ENCODE measurements around the gene AVPR2. TPM values are rescaled to one million over a fixed set of nuclear protein-coding genes. Genes with fewer than 3 reads are reported as not detected.

Gene AVPR2
- not detected in 3 replicates for total RNA-seq

DNA sequence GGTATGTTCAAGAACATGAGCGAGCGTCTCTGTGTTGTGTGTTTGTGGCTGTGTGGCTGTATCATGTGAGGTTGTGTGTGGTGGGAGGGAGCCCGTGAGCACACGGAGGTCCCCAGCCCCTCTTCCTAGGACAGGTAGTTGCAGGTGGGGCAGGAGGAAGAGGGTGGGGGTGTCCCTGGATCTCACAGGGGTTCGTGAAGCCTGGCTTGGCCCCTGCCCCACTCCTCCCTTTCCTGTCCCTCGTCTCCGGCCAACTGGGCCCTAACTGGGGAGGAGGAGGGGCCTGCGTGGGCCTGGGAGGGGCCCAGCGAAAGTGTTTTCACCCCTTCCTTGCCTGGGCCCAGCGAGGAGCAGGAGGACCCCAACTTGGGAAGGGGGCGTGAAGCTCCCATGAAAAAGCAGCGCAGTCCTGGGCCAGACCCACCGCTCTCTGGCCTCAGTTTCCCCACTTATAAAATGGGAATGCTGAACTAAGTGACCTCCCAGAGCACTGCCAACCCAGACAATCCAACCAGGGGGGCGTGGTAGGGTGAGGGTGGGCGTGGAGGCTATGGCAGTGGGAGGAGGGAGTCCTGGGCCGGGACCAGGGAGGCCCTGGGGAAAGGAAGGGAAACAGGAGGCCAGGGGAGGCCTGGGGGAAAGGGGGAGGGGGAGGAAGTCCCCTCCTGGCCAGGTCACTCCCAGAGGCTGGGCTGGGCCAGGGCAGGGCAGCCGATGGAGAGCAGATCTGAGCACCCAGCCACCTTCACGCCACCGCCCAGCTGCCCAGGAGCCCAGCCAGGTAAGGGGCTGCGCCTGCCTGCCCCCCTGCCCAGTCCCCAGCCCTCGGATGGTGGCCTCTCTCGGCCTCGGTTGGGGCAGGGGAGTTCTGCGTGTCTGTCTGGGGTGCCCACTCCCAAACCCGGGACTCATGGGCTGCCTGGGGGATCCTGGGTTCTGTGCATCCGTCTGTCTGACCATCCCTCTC, at the start of gene AVPR2:
AVPR2 (plus strand) TSS at position 683 of the 967 bp plus-strand sequence. CDS start 473 bp downstream, outside the sequence.
- Mint-ChIP-seq H3K9me3 (peaks cover 9% of the 10 kb centered on the region), H3K27ac (no peak within 1 kb of the TSS), H3K27me3 (ENCODE audit: low read depth) (no peaks in the 10 kb centered on the region), H3K4me1 (peaks cover 25% of the 10 kb centered on the region), H3K4me3 (no peak within 1 kb of the TSS), H3K36me3 (no peaks in the 10 kb centered on the region)
- DNase-seq (ENCODE audit: low spot score in 2 of 2, unreplicated experiment in 2 of 2), result no peak
- TF ChIP-seq, protein P1, sequence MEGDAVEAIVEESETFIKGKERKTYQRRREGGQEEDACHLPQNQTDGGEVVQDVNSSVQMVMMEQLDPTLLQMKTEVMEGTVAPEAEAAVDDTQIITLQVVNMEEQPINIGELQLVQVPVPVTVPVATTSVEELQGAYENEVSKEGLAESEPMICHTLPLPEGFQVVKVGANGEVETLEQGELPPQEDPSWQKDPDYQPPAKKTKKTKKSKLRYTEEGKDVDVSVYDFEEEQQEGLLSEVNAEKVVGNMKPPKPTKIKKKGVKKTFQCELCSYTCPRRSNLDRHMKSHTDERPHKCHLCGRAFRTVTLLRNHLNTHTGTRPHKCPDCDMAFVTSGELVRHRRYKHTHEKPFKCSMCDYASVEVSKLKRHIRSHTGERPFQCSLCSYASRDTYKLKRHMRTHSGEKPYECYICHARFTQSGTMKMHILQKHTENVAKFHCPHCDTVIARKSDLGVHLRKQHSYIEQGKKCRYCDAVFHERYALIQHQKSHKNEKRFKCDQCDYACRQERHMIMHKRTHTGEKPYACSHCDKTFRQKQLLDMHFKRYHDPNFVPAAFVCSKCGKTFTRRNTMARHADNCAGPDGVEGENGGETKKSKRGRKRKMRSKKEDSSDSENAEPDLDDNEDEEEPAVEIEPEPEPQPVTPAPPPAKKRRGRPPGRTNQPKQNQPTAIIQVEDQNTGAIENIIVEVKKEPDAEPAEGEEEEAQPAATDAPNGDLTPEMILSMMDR (IDR thresholded peaks at IDR 0.05; ENCODE audit: unreplicated experiment), result no peak

DNA sequence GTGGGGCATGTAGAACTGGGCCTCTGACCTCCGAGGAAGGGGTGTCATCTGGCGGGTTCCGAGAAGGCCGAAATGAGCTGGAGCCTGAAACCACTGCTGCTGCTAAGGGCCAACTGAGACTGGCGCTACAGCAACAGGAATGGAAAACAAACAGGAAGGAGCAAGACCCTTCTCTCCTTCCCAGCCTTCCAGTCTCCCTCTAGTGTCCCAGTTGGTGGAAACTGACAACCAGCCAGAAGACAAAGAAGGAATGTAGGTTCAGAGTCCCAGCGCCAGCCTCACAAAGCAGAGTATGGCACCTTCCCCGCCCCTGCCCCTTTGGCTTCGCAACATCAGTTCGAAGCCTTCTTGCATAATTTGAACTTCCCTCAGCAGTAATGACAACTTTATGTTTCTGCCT, 49.8 kb upstream of the AVPR2 start:
- TF ChIP-seq, protein P1 (IDR thresholded peaks at IDR 0.05; ENCODE audit: unreplicated experiment), result no peak

DNA sequence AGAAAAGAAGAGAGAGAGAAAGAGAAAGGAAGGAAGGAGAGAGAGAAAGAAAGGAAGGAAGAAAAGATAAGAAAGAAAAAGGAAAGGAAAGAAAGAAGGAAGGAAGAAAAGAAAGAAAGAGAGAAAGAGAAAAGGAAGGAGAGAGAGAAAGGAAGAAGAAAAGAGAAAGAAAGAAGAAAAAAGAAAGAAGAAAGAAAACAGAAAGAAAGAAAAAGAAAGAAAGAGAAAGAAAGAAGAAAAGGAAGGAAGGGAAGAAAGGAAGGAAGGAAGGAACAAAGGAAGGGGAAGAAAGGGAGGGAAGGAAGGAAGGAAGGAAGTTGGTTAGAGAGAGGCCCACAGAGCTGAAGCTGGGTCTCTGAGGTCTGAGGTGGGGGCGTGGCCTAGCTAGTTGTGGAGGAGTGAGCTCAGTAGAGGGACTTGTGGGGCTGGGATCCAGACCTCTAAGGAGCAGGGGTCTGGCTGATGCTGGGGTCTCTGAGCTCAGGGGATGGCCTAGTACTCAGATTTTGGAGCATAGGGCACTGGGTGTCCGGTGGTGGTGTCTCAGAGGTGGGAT, 47.0 kb upstream of the AVPR2 start:
- H3K36me3 Mint-ChIP-seq, result no peaks in the 10 kb centered on the region
- no peak overlapping the region for H3K27ac Mint-ChIP-seq
- DNase-seq (ENCODE audit: low spot score in 2 of 2, unreplicated experiment in 2 of 2), result no peak
- H3K4me3 Mint-ChIP-seq, result no peak overlapping the region
- no peaks in the 10 kb centered on the region for H3K4me1 Mint-ChIP-seq
- TF ChIP-seq, protein P1 (IDR thresholded peaks at IDR 0.05; ENCODE audit: unreplicated experiment), result no peak
- peaks cover 32% of the 10 kb centered on the region for H3K27me3 Mint-ChIP-seq (ENCODE audit: low read depth)
- H3K9me3 Mint-ChIP-seq, result peaks cover 5% of the 10 kb centered on the region

More for the DNA sequence above, 49.8 kb upstream of the AVPR2 start:
- peaks cover 9% of the 10 kb centered on the region for H3K9me3 Mint-ChIP-seq
- no peak overlapping the region for H3K27ac Mint-ChIP-seq
- peaks cover 33% of the 10 kb centered on the region for H3K27me3 Mint-ChIP-seq (ENCODE audit: low read depth)
- DNase-seq (ENCODE audit: low spot score in 2 of 2, unreplicated experiment in 2 of 2), result no peak
- no peak overlapping the region for H3K4me3 Mint-ChIP-seq
- H3K4me1 Mint-ChIP-seq, result no peaks in the 10 kb centered on the region
- no peaks in the 10 kb centered on the region for H3K36me3 Mint-ChIP-seq

DNA sequence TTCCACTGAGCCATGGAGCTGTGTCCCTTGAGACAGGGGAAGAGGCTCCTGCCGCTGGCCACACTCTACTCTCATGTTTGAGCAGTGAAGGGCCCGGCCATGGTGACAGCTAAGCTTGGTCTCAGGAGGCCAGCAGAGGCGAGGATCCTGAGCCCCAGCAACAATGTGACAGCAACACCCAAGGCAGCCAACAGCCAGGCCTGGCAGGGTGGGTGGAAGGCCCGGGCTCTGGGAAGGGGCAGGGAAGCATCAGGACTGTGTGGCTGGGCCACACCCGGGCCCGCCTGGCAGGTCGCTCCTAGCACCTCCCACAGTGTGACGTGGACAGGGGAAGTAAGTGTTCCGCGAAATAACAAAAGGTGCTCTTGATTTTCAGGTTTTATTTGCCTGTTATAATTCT, 43.3 kb upstream of the AVPR2 start:
- Mint-ChIP-seq H3K4me1 (peaks cover 6% of the 10 kb centered on the region), H3K4me3 (no peak overlapping the region), H3K36me3 (no peaks in the 10 kb centered on the region), H3K27ac (no peak overlapping the region), H3K27me3 (ENCODE audit: low read depth) (peaks cover 24% of the 10 kb centered on the region), H3K9me3 (peaks cover 5% of the 10 kb centered on the region)
- TF ChIP-seq, protein P1 (IDR thresholded peaks at IDR 0.05; ENCODE audit: unreplicated experiment), result no peak
- DNase-seq (ENCODE audit: low spot score in 2 of 2, unreplicated experiment in 2 of 2), result no peak

- H3K4me3 Mint-ChIP-seq, result no peak overlapping the region
- TF ChIP-seq, protein P1 (IDR thresholded peaks at IDR 0.05; ENCODE audit: unreplicated experiment), result no peak
- peaks cover 5% of the 10 kb centered on the region for H3K9me3 Mint-ChIP-seq
- no peak for DNase-seq (ENCODE audit: low spot score in 2 of 2, unreplicated experiment in 2 of 2)
- H3K27me3 Mint-ChIP-seq (ENCODE audit: low read depth), result peaks cover 18% of the 10 kb centered on the region
- H3K36me3 Mint-ChIP-seq, result no peaks in the 10 kb centered on the region
- H3K27ac Mint-ChIP-seq, result no peak overlapping the region
- H3K4me1 Mint-ChIP-seq, result peaks cover 6% of the 10 kb centered on the region
Measured at GRCh38 chrX:153861733-153862310, 42.7 kb upstream of the AVPR2 start.
